HG03442 (cell line): ENCODE measurements around the gene TOP2B.

Experiments used
- ATAC-seq: cut with Tn5 transposase; IDR thresholded peaks from one replicate; pipeline ENCODE4 v1.9.1; 2021; ENCODE audit warnings: mild to moderate bottlenecking, moderate library complexity; ENCODE audit not compliant: unreplicated experiment

Gene TOP2B

GRCh38 chr3:25564075-25564474, 100.6 kb downstream of the TOP2B start:
- ATAC-seq = no peak

- ATAC-seq = no peak
Measured at GRCh38 chr3:25563601-25564000, 101.1 kb downstream of the TOP2B start.

GRCh38 chr3:25558796-25559195, 105.9 kb downstream of the TOP2B start:
- no peak for ATAC-seq

GRCh38 chr3:25558121-25558520, 106.6 kb downstream of the TOP2B start:
- no peak for ATAC-seq

GRCh38 chr3:25557694-25558093, 107.0 kb downstream of the TOP2B start:
- ATAC-seq = no peak

GRCh38 chr3:25556447-25556846, 108.3 kb downstream of the TOP2B start:
- ATAC-seq = no peak

- ATAC-seq = no peak
Measured at GRCh38 chr3:25555695-25556437, 108.8 kb downstream of the TOP2B start.

GRCh38 chr3:25554376-25554775, 110.3 kb downstream of the TOP2B start:
- ATAC-seq = no peak

GRCh38 chr3:25552251-25552650, 112.5 kb downstream of the TOP2B start:
- ATAC-seq = no peak

- no peak for ATAC-seq
Measured at GRCh38 chr3:25548836-25549235, 115.9 kb downstream of the TOP2B start.

- no peak for ATAC-seq
Measured at GRCh38 chr3:25547943-25548674, 116.6 kb downstream of the TOP2B start.
